GM21390 (cell line): ENCODE data around the gene COL18A1.

Experiments
- ATAC-seq: cut with Tn5 transposase; IDR thresholded peaks from one replicate; pipeline ENCODE4 v1.9.1; 2021; ENCODE audit not compliant: unreplicated experiment

COL18A1 gene

DNA sequence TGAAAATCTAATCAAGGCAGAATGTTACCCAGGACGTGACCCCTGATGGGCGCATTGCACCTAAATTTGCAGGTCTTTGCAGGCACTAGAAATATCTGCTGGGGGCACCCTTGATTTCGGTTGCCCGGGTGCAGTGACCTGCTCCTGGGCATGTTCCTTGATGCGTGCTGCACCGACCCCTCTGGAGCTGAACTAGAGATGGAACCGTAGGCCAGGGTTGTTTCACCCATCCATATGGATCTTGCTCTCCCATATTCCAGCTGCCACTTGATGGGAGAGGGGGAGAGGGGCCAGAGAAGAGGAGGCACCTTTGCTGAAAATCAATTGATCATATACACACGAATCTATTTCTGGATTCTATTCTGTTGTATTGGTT is 8.4 kb upstream of the COL18A1 start:
- no peak for ATAC-seq

- no peak for ATAC-seq
These were observed 7.6 kb upstream of the COL18A1 start for GRCh38 chr21:45397381-45397780.

DNA sequence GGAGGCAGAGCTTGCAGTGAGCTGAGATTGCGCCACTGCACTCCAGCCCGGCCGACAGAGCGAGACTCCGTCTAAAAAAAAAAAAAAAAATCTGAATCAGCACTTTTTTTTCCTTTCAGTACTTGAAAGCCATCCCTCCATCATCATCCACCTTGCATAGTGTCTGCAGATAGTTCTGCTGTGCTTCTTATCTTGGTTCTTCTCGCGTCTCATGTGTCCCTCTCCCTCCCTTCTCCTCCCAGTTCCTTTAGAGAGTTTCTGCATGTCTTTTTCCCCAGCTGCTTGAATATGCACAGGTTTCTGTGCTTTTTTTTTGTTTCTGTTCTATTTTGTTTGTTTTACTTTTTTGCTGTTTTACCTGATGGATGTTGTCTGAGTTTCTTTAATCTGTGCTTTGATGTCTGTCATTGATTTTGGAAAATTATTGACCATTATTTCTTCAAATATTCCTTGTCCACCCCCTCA is 3.9 kb upstream of the COL18A1 start:
- no peak for ATAC-seq

DNA sequence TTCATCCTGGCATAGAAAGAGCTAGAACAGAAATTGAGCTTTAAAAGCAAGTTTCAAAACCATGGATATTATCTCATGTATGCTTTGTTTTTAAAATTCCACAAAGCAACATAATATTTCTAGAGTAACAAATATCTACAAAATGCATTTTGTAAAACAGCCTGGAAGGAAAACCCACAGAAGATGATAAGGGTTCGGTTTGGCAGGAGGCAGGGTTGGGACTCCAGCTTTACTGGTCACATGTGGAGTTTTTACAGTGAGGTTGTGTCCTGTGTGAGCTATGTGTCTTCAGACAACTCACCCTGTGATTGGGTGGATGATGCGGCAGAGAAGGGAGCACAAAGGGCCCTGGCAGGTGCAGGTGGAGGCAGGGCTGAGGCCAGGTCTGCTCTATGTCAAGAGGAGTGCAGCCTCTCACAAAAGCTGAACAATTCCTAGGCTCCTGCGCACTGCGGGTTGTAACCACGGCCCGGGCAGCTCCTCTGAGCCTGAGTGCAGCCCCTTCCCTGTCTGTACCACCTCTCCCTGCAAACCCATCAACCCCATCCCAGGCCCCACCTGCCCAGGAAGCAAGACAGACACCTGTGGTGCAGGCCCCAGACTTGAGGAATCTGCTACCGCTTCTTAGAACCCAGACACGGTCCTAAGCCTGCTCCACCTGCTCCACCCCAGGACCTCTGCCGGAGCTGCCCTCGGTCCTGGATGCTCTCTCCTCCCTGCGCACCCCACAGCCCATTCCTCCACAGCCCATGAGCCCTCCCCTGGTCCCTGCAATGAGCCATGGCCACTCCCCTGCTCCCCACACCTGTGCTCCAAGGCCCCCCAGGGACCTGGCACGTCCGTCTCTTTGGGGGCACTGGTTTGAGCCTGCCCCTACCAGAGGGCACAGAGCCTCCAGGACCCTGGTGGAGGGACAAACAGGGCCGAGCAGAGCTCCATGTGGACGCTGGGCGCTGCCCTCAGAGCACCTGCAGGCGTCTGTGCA is 2.8 kb upstream of the COL18A1 start:
- no peak for ATAC-seq

- no peak for ATAC-seq
These were observed 1.7 kb upstream of the COL18A1 start for GRCh38 chr21:45403133-45403824.

- ATAC-seq: no peak
These were observed 888 bp upstream of the COL18A1 start for GRCh38 chr21:45403825-45404729.

GRCh38 chr21:45405271-45405818 is 380 bp downstream of the COL18A1 start:
- no peak for ATAC-seq

DNA sequence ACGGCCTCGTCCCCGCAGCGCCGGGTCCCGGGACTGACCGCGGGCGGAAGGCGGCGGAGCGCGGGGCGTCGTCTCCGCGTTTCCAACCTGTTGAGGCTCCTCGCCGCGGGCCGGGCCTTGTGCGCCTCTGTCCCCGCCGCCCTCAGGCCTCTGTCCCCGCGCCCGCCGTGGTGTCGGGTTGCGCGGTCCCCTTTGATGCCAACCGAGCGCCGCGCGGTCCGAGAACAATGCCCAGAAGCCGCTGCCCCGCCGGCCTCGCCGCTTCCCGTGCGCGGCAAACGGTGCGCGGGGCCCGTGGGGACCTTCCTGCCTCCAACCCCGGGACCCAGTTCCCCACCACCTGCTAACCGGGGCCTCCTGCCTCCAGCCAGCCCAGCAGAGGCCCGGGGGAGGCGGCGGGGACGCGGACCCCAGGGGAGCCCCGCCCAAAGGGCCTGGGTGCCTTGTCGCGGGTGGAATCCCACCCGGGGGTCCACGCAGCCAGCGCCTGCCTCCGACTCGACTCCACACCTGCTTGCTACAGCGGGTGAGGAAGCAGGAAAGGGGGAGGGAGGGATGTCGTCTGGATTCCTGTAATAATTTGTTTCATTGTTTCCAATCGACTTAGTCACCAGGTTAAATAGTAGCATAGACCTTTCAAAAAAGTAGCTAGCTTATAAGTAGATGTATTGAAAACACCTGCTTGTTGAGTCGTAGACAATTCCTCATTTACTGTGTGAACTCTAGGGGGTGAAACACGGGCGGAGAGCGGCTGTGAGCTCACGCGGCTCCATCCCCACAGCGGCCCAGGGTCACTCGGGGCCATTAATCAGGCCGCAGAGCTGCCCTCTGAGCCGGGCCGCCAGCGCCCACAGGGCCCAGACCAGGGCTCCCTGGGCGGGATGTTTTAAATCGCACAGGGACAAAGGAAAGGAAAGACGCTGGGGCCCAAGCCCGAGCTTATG is 1.1 kb downstream of the COL18A1 start:
- no peak for ATAC-seq

DNA sequence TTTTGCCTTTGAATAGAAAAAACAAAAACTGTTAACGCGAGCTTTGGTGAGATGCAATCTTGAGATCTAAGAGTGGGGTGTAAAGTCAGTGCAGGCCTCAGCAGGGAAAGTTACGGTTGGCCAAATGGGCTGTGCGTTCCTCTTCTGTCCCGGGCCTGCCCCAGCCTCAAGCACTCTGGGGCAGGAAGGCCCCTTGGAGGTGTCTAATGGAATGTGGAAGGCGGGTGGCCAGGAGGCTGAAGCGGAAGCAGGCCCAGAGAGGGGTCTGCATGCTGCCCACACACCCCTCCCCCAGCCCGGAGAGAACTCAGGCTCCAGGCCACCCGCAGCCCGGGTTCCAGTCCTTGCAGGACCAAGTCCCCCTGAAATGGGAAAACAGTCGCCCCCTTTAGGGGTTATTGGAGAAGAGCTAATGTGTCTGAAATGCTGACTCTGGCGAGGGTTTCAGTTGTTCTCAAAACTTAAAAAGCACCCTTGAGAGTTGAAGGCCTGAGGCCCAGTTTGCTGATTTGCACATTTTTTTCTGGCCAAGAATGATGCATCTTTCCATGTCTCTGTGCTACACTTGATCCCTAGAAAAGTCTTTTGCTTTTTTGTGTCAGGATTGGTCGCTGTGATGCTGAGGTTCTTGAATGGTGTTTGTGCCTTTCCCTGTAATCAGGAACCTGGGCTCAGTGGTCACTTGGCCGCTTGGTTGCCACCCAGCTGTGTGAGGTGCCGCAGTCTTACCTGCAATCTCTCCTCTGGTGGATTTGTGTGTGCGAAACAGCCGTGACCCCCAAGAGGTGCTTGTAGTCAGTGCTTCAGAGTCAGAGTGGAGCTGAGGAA is 2.0 kb downstream of the COL18A1 start:
- no peak for ATAC-seq

DNA sequence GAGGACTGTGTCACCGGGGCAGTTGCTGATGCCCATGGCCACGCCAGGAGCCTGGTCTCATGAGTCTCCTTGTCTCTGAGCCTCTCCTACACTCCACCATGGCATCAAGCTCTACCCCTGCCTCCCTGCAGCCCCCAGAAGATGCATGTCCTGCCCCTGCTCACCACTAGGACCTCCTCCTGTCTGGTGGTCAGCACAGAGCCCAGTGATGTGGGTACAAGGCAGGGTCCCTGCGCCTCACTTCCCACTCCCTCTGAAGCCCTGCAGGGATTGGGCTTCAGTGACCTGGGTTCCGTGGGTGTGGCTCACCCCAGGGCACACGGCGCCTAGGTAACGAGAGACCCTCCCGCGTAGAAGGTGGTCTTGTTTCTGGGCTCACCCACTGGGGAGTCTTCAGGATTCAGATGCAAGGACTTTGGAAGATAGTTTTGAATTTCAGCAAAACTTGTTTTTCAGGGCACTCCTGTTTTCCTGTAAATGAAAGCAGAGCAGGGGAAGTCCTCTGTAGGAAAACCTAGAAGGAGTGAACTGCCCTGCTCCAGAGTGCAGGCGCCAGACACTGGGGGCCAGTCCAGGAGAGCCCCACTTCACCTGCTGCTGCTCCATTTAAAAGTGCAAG is 2.8 kb downstream of the COL18A1 start:
- no peak for ATAC-seq

DNA sequence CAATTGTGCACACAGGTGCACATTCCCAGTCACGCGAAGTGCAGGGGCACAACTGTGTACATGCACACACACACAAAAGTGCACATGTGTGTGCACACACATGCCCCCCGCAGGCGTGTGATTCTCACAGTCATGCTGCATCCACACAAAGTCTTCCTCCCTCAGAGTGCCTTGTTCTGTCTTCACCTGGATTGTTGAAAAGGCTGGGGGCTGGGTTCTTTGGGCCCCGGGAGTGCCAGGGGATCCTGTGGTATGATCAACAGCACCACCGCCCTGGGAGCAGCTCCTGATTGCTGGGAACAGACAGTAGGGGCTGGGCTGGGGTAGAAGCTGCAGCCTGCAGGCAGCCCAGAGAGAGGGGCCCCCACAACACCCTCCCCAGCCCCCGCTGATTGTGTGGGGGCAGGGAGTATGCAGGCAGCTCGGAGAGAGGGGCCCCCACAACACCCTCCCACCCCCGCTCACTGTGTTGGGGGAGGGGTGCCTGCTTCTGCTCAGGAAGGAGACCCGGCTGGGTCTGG is 3.4 kb downstream of the COL18A1 start:
- ATAC-seq: no peak

DNA sequence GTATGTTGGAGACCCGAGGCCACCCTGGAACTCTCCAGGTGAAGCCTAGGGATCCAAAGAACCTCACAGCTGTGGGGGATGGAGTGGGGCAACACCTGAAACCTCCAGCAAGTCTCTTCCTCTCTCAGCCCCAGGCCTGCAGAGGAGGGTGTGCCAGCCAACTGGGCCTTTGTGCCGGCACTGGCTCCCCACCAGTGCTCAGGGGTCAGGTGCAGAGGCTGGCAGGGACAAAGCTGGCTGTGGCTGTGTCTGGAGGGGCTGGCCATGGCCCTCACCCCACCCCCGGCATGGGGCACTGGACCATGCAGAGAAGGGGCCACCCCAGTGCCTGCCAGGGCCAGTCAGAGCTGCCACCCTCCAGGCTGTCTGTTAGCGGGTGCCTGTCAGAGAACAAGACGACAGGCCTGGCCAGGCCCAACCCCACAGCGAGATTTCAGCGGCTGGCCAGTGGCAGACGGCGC is 3.9 kb downstream of the COL18A1 start:
- ATAC-seq: no peak

GRCh38 chr21:45409466-45410150 is 4.6 kb downstream of the COL18A1 start:
- no peak for ATAC-seq

DNA sequence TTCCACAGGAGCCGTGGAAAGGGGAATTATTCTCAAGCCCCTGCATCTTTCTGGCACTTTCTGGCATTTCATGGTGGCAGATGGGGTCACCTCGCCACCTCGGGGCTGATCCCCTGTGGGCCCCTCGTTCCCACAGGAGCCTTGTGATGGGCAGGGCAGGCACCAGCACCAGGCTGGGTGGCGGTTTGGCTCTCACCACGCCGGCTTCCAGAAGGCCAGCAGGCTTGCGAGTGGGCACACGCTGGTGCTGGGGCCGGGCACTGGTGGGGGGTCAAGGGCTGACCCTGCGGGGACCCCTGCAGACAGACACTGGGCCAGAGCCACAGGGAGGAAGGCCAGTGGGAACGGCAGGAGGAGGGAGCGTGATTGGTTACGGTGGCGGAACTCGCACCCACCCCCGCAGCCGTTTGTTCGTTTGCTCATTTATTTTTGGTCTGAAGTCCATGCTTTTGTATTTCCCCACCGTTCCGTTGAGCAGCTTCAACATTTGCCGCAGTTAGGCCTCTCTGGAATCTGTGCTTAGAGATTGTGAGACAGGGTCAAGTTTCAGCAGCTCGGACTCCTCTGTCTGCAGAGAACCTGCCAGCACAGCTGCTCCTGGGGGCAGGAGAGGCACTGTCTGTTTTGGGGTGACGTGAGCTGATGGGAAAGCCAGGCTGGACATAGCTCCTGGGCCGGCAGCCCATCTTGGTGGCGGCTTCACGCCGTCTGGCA is 5.3 kb downstream of the COL18A1 start:
- ATAC-seq: no peak

GRCh38 chr21:45410865-45411809 is 6.2 kb downstream of the COL18A1 start:
- ATAC-seq: no peak

DNA sequence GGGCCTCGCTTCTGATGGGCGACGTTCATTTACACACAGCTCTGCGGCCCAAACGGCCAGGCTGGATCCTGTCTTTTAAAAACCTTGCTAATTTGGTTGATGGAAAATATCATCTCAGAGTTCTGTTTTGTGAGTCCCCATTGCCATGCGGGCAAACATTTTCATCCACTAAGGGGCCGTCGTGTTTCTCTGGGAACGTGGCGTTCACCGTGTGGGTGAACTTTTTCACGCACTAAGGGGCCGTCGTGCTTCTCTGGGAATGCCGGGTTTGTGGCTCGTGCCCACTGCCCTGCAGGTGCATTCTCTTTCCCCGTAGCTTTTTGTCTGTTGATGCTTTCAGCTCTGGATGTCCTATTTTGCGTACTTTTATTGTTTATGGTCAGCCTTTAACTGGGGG is 6.8 kb downstream of the COL18A1 start:
- ATAC-seq: no peak
